Neural cell (in vitro differentiated cells): ENCODE data around the gene CRCP.

ENCODE experiments used
- CTCF ChIP-seq: fragments of 450-650 bp; IDR thresholded peaks from 2 replicates; pipeline ENCODE4 v1.5.1; 2014; ENCODE audit warnings: antibody characterized with exemption, mild to moderate bottlenecking, moderate library complexity; ENCODE audit not compliant: poor library complexity, severe bottlenecking
- EZH2 ChIP-seq: fragments of 200-600, 300-800 bp; shearing (Covaris generic), sonication (generic); IDR thresholded peaks from 2 replicates; pipeline ENCODE4 v1.6.1; 2014; ENCODE audit warnings: antibody characterized with exemption, low read length, borderline replicate concordance, mild to moderate bottlenecking; ENCODE audit not compliant: insufficient read depth, poor library complexity, severe bottlenecking

- TF ChIP-seq CTCF (no peak), EZH2 (no peak)
Measured at GRCh38 chr7:66110856-66111255, 3.8 kb upstream of the CRCP start.
